Measurements from ENCODE around the gene SACM1L. TPM values are rescaled to one million over a fixed set of nuclear protein-coding genes. Genes with fewer than 3 reads are reported as not detected.

Gene SACM1L
- total and polyA plus RNA-seq, 2 experiments from 2014 or later = 28.1 to 61.6 TPM

DNA sequence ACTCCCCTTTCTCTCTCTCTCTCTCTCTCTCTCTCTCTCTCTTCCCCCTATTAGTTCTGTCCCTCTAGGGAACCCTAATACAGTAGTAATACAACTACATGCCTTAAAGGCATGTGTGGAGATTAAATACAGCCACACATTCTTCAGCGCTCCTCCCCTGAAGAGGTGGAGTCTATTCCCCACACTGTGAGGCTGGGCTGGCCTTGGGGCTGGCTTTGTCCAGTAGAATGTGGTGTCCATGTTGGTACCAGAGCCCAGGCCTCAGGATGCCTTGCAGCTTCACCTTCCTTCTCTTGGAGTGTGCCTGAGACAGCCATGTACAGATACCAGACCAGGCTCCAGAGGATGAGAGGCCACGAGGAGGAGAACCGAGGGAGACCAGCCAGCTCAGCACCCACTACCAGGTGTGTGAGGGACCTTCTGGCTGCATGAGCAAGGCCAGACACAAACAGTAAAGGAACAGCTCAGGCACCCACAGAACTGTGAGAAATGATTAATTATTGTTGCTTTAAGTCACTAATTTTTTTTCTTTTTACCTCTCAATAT, 96.5 kb downstream of the SACM1L start:
- TF ChIP-seq EZH2 (IDR thresholded peaks at IDR 0.05; ENCODE audit: borderline replicate concordance) (no peak), CTCF (IDR thresholded peaks at IDR 0.05; ENCODE audit: poor library complexity) (no peak), EZH2phosphoT487 (IDR thresholded peaks at IDR 0.05; ENCODE audit: low read depth, severe bottlenecking, unreplicated experiment) (no peak)
- H3K27ac ChIP-seq = no peak overlapping the region
- DNase-seq (ENCODE audit: low spot score) = no peak
- 91% methylated on average over 3 of the region's 3 CpGs for WGBS (ENCODE audit: low lambda C conversion rate, missing lambda C conversion rate)
- no peaks in the 10 kb centered on the region for H3K9me2 ChIP-seq (replicated peaks; ENCODE audit: insufficient read depth)
- no peaks in the 10 kb centered on the region for H3K36me3 ChIP-seq (replicated peaks; ENCODE audit: insufficient read depth, low read depth)
- H3K4me3 ChIP-seq = no peak overlapping the region
- no peaks in the 10 kb centered on the region for H3K9me3 ChIP-seq (ENCODE audit: low read depth)
- no peaks in the 10 kb centered on the region for H3K79me2 ChIP-seq
- no peaks in the 10 kb centered on the region for H3K4me1 ChIP-seq (ENCODE audit: insufficient read depth)
- H3K27me3 ChIP-seq = no peaks in the 10 kb centered on the region
- H3K4me2 ChIP-seq = no peak overlapping the region
- no peaks in the 10 kb centered on the region for H4K20me1 ChIP-seq (ENCODE audit: insufficient read depth, poor library complexity, severe bottlenecking)
- H2AFZ ChIP-seq = no peak overlapping the region

- no peaks in the 10 kb centered on the region for H3K9me2 ChIP-seq (replicated peaks; ENCODE audit: insufficient read depth)
- no peak overlapping the region for H2AFZ ChIP-seq
- H3K9me3 ChIP-seq (ENCODE audit: low read depth) = no peaks in the 10 kb centered on the region
- 67% methylated on average over 4 of the region's 4 CpGs for WGBS (ENCODE audit: low lambda C conversion rate, missing lambda C conversion rate)
- H3K4me3 ChIP-seq = no peak overlapping the region
- no peaks in the 10 kb centered on the region for H3K79me2 ChIP-seq
- no peak for DNase-seq (ENCODE audit: low spot score)
- no peaks in the 10 kb centered on the region for H3K4me1 ChIP-seq (ENCODE audit: insufficient read depth)
- H4K20me1 ChIP-seq (ENCODE audit: insufficient read depth, poor library complexity, severe bottlenecking) = no peaks in the 10 kb centered on the region
- TF ChIP-seq EZH2phosphoT487 (IDR thresholded peaks at IDR 0.05; ENCODE audit: low read depth, severe bottlenecking, unreplicated experiment) (no peak), EZH2 (IDR thresholded peaks at IDR 0.05; ENCODE audit: borderline replicate concordance) (no peak), CTCF (IDR thresholded peaks at IDR 0.05; ENCODE audit: poor library complexity) (no peak)
- H3K27me3 ChIP-seq = no peaks in the 10 kb centered on the region
- H3K27ac ChIP-seq = no peak overlapping the region
- H3K4me2 ChIP-seq = no peak overlapping the region
- H3K36me3 ChIP-seq (replicated peaks; ENCODE audit: insufficient read depth, low read depth) = no peaks in the 10 kb centered on the region
These were observed 97.8 kb downstream of the SACM1L start for GRCh38 chr3:45786801-45787495.

- H3K36me3 ChIP-seq (replicated peaks; ENCODE audit: insufficient read depth, low read depth) = no peaks in the 10 kb centered on the region
- 96% methylated on average over 2 of the region's 2 CpGs for WGBS (ENCODE audit: low lambda C conversion rate, missing lambda C conversion rate)
- no peak for DNase-seq (ENCODE audit: low spot score)
These were observed 98.4 kb downstream of the SACM1L start for GRCh38 chr3:45787551-45787950.

More at GRCh38 chr3:45787551-45787950, 98.4 kb downstream of the SACM1L start:
- H3K27me3 ChIP-seq = no peaks in the 10 kb centered on the region
- no peaks in the 10 kb centered on the region for H3K4me1 ChIP-seq (ENCODE audit: insufficient read depth)
- no peaks in the 10 kb centered on the region for H3K9me3 ChIP-seq (ENCODE audit: low read depth)
- H3K79me2 ChIP-seq = no peaks in the 10 kb centered on the region
- no peaks in the 10 kb centered on the region for H3K9me2 ChIP-seq (replicated peaks; ENCODE audit: insufficient read depth)
- no peak overlapping the region for H3K4me2 ChIP-seq
- H3K4me3 ChIP-seq = no peak overlapping the region
- no peak for TF ChIP-seq CTCF (IDR thresholded peaks at IDR 0.05; ENCODE audit: poor library complexity)
- no peak for TF ChIP-seq EZH2 (IDR thresholded peaks at IDR 0.05; ENCODE audit: borderline replicate concordance)
- no peak for TF ChIP-seq EZH2phosphoT487 (IDR thresholded peaks at IDR 0.05; ENCODE audit: low read depth, severe bottlenecking, unreplicated experiment)
- H2AFZ ChIP-seq = no peak overlapping the region
- H4K20me1 ChIP-seq (ENCODE audit: insufficient read depth, poor library complexity, severe bottlenecking) = no peaks in the 10 kb centered on the region
- H3K27ac ChIP-seq = no peak overlapping the region
